Measurements from ENCODE around the gene GADD45GIP1. TPM values are rescaled to one million over a fixed set of nuclear protein-coding genes. Genes with fewer than 3 reads are reported as not detected.

The GADD45GIP1 gene
- polyA plus RNA-seq, 1 of the 3 experiments (the other 2 are of a cell fraction), result 91.8 TPM

DNA sequence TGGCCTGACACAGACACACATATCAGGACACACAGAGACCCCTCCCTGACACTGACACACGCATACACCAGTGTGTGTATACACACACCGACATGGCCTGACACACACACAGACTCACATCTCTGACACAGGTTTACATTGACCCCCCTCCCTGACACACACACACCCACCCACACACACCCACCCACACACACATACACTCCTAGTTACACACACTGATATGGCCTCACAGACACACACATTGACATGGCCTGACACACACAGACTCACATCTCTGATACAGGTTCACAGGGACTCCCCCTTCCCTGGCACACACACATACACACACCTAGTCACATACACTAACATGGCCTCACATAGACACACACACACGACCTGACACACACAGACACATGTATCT lies 33.8 kb upstream of the GADD45GIP1 start:
- 67% methylated on average over 3 of the region's 3 CpGs for WGBS (ENCODE audit: low lambda C conversion rate)
- TF ChIP-seq TAF1 (IDR thresholded peaks at IDR 0.05; ENCODE audit: borderline replicate concordance, low read depth, low read length) (no peak), REST (IDR thresholded peaks at IDR 0.05; ENCODE audit: low read depth, low read length) (no peak), EZH2phosphoT487 (IDR thresholded peaks at IDR 0.05; ENCODE audit: borderline replicate concordance, low read depth) (no peak), GATA2 (CRISPR knock-in tag; IDR thresholded peaks at IDR 0.05) (no peak), RCOR1 (IDR thresholded peaks at IDR 0.05; ENCODE audit: low read length) (no peak), EP300 (IDR thresholded peaks at IDR 0.05; ENCODE audit: borderline replicate concordance in 1 of 2, low read depth in 1 of 2, low read length in 1 of 2) (no peak), JUND (IDR thresholded peaks at IDR 0.05) (no peak), SMC3 (IDR thresholded peaks at IDR 0.05; ENCODE audit: low read depth, low read length) (no peak), FOSL2 (IDR thresholded peaks at IDR 0.05; ENCODE audit: borderline replicate concordance, low read depth) (no peak), POLR2AphosphoS5 (IDR thresholded peaks at IDR 0.05; ENCODE audit: low read depth, low read length) (no peak), NFIC (IDR thresholded peaks at IDR 0.05; ENCODE audit: borderline replicate concordance) (no peak), YY1 (IDR thresholded peaks at IDR 0.05; ENCODE audit: low read depth) (no peak), RAD21 (IDR thresholded peaks at IDR 0.05; ENCODE audit: low read length) (no peak), RXRA (IDR thresholded peaks at IDR 0.05; ENCODE audit: borderline replicate concordance, low read depth) (no peak), NRF1 (IDR thresholded peaks at IDR 0.05; ENCODE audit: low read depth, low read length) (no peak)
- TF ChIP-seq, protein P1, sequence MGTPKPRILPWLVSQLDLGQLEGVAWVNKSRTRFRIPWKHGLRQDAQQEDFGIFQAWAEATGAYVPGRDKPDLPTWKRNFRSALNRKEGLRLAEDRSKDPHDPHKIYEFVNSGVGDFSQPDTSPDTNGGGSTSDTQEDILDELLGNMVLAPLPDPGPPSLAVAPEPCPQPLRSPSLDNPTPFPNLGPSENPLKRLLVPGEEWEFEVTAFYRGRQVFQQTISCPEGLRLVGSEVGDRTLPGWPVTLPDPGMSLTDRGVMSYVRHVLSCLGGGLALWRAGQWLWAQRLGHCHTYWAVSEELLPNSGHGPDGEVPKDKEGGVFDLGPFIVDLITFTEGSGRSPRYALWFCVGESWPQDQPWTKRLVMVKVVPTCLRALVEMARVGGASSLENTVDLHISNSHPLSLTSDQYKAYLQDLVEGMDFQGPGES (IDR thresholded peaks at IDR 0.05; ENCODE audit: low read depth, low read length), result no peak
- TF ChIP-seq, protein P2, sequence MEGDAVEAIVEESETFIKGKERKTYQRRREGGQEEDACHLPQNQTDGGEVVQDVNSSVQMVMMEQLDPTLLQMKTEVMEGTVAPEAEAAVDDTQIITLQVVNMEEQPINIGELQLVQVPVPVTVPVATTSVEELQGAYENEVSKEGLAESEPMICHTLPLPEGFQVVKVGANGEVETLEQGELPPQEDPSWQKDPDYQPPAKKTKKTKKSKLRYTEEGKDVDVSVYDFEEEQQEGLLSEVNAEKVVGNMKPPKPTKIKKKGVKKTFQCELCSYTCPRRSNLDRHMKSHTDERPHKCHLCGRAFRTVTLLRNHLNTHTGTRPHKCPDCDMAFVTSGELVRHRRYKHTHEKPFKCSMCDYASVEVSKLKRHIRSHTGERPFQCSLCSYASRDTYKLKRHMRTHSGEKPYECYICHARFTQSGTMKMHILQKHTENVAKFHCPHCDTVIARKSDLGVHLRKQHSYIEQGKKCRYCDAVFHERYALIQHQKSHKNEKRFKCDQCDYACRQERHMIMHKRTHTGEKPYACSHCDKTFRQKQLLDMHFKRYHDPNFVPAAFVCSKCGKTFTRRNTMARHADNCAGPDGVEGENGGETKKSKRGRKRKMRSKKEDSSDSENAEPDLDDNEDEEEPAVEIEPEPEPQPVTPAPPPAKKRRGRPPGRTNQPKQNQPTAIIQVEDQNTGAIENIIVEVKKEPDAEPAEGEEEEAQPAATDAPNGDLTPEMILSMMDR (IDR thresholded peaks at IDR 0.05), result no peak
- Histone ChIP-seq H3K9me3 (no peaks in the 10 kb centered on the region), H3K27ac (ENCODE audit: low read depth in 2 of 2, low read length in 1 of 2) (no peak overlapping the region), H3K27me3 (ENCODE audit: insufficient read depth) (no peaks in the 10 kb centered on the region), H3K4me3 (ENCODE audit: low read depth in 2 of 2, low read length in 1 of 2) (no peak overlapping the region), H3K4me1 (ENCODE audit: control insufficient read depth in 1 of 2, insufficient read depth in 2 of 2, low read depth in 1 of 2, low read length in 1 of 2) (peaks cover 0 to 6% of the 10 kb centered on the region in 2 experiments; a peak in 1 of 4 replicates), H3K4me2 (no peak overlapping the region), H4K20me1 (ENCODE audit: insufficient read depth) (no peaks in the 10 kb centered on the region), H3K9ac (no peak overlapping the region), H3F3A (replicated peaks; ENCODE audit: insufficient read depth) (peaks cover 6% of the 10 kb centered on the region), H2AFZ (ENCODE audit: low read depth) (no peak overlapping the region), H3K36me3 (replicated peaks in 1 of 2; ENCODE audit: control insufficient read depth in 1 of 2, insufficient read depth in 2 of 2, low read length in 1 of 2) (no peaks in the 10 kb centered on the region), H3K79me2 (ENCODE audit: insufficient read depth) (no peaks in the 10 kb centered on the region), H3K9me2 (no peaks in the 10 kb centered on the region)
- ChIA-PET CTCF (interaction anchor here (0.6 kb wide), 1 partner anchor 25 kb away, joined by 3 read pairs; no protein-coding TSS in a partner anchor), POLR2A (no interaction called here)
- no peak for DNase-seq
